Activated CD4-positive, alpha-beta memory T cell treated with anti-CD3 and anti-CD28 coated beads for 36 hours (primary cell): ENCODE results near the gene AWAT2. TPM values are rescaled to one million over a fixed set of nuclear protein-coding genes. Genes with fewer than 3 reads are reported as not detected.

ENCODE experiments used
- microRNA-seq: library from miRNA; unstranded; fragments of <30 nt; microRNA quantifications from one replicate; pipeline ENCODE4 v1.2.0, GENCODE V29; 2022; ENCODE audit warnings: borderline number of aligned reads, borderline microRNAs expressed, borderline replicate concordance
- total RNA-seq, 2 experiments: library from RNA; stranded (reverse); gene quantifications; one replicate each; pipeline ENCODE4 v1.2.3, GENCODE V29; 2021

The AWAT2 gene
- total RNA-seq, 2 experiments from 2014 or later = not detected

Small RNA genes lying within 50 kb of the gene (microRNA-seq; reads per million reads assigned to microRNA genes)
- gene MIR676 = 7.1 reads per million, percentile 27 among the genes with 10 or more reads in this experiment

Other genes starting within 250 kb of the AWAT2 start
- gene OTUD6A, start 12.5 kb upstream of the AWAT2 start, total RNA-seq = not detected
- gene IGBP1, start 83.5 kb upstream of the AWAT2 start, total RNA-seq = 10 to 100 TPM; 50.8 to 51.5 TPM
- gene DGAT2L6, start 127.5 kb upstream of the AWAT2 start, total RNA-seq = not detected
- not detected for gene AWAT1, start 184.7 kb upstream of the AWAT2 start, total RNA-seq
- under 1 TPM in 1 of 2 experiments, not detected in 1; 0.17 TPM for gene P2RY4, start 210.3 kb upstream of the AWAT2 start, total RNA-seq
- not detected for gene ARR3, start 218.4 kb upstream of the AWAT2 start, total RNA-seq
- not detected for gene RAB41, start 232.2 kb upstream of the AWAT2 start, total RNA-seq
- gene PDZD11, start 240.0 kb upstream of the AWAT2 start, total RNA-seq = 10 to 100 TPM; 25.9 to 28.1 TPM
- gene KIF4A, start 240.2 kb upstream of the AWAT2 start, total RNA-seq = 10 to 100 TPM; 26.4 to 28.3 TPM